ENCODE data around the gene SOBP. TPM values are rescaled to one million over a fixed set of nuclear protein-coding genes. Genes with fewer than 3 reads are reported as not detected.

The SOBP gene
- total and polyA plus RNA-seq, 2 experiments from 2014 or later = 1.5 to 3.0 TPM

GRCh38 chr6:107625264-107625663 is 135.3 kb downstream of the SOBP start:
- Histone ChIP-seq H3K4me3 (no peak overlapping the region), H2AFZ (no peak overlapping the region), H3K4me2 (no peak overlapping the region), H3K36me3 (ENCODE audit: insufficient read depth) (no peaks in the 10 kb centered on the region), H4K20me1 (replicated peaks; ENCODE audit: insufficient read depth) (no peaks in the 10 kb centered on the region), H3K9me2 (ENCODE audit: insufficient read depth) (0 out of 2 replicates have a peak, but pooled peaks cover 8% of the 10 kb centered on the region), H3K27ac (ENCODE audit: low read depth) (no peak overlapping the region), H3F3A (replicated peaks; ENCODE audit: low read depth) (no peaks in the 10 kb centered on the region), H3K4me1 (ENCODE audit: insufficient read depth) (peaks cover 55% of the 10 kb centered on the region), H3K27me3 (ENCODE audit: insufficient read depth) (no peaks in the 10 kb centered on the region), H3K79me2 (replicated peaks; ENCODE audit: insufficient read depth) (no peaks in the 10 kb centered on the region)
- Mint-ChIP-seq H3K9me3 (no peaks in the 10 kb centered on the region), H3K4me1 (peaks cover 71% of the 10 kb centered on the region), H3K36me3 (ENCODE audit: low read depth) (no peaks in the 10 kb centered on the region), H3K27me3 (ENCODE audit: insufficient read depth, low read depth, poor library complexity) (peaks cover 1% of the 10 kb centered on the region), H3K4me3 (no peak overlapping the region), H3K27ac (no peak overlapping the region)
- no peak for TF ChIP-seq STAT1 (IDR thresholded peaks at IDR 0.05; ENCODE audit: unreplicated experiment)
- TF ChIP-seq NANOG (IDR thresholded peaks at IDR 0.05; ENCODE audit: borderline replicate concordance) = no peak
- no peak for TF ChIP-seq ZNF331 (CRISPR knock-in tag; IDR thresholded peaks at IDR 0.05; ENCODE audit: low read depth)
- TF ChIP-seq EZH2 (IDR thresholded peaks at IDR 0.05; ENCODE audit: low read depth, unreplicated experiment) = no peak
- TF ChIP-seq JUNB (IDR thresholded peaks at IDR 0.05; ENCODE audit: unreplicated experiment) = no peak
- TF ChIP-seq POLR2AphosphoS5 (IDR thresholded peaks at IDR 0.05; ENCODE audit: low read depth) = no peak
- no peak for TF ChIP-seq EZH2phosphoT487 (IDR thresholded peaks at IDR 0.05; ENCODE audit: unreplicated experiment)
- TF ChIP-seq ZNF462 (CRISPR knock-in tag; IDR thresholded peaks at IDR 0.05) = no peak
- no peak for TF ChIP-seq ZNF114 (CRISPR knock-in tag; IDR thresholded peaks at IDR 0.05)
- TF ChIP-seq REST (IDR thresholded peaks at IDR 0.05; ENCODE audit: unreplicated experiment) = no peak
- TF ChIP-seq, protein P1, sequence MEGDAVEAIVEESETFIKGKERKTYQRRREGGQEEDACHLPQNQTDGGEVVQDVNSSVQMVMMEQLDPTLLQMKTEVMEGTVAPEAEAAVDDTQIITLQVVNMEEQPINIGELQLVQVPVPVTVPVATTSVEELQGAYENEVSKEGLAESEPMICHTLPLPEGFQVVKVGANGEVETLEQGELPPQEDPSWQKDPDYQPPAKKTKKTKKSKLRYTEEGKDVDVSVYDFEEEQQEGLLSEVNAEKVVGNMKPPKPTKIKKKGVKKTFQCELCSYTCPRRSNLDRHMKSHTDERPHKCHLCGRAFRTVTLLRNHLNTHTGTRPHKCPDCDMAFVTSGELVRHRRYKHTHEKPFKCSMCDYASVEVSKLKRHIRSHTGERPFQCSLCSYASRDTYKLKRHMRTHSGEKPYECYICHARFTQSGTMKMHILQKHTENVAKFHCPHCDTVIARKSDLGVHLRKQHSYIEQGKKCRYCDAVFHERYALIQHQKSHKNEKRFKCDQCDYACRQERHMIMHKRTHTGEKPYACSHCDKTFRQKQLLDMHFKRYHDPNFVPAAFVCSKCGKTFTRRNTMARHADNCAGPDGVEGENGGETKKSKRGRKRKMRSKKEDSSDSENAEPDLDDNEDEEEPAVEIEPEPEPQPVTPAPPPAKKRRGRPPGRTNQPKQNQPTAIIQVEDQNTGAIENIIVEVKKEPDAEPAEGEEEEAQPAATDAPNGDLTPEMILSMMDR (conservative IDR thresholded peaks at IDR 0.05; ENCODE audit: low read depth in 2 of 2) = no peak
- ATAC-seq = no peak
- no peak for DNase-seq (ENCODE audit: low spot score)
